GM12892 (cell line): Measurements from ENCODE around the gene FSCN2.

Experiments
- DNase-seq: peaks from one replicate; pipeline ENCODE4 v3.0.0; 2011; ENCODE audit not compliant: insufficient read length
- FAIRE-seq: peaks from 2 replicates; lab custom pipeline; 2011; peaks lifted over from hg19 to GRCh38; lab: Jason Lieb, UNC
- POLR2A ChIP-seq: IDR thresholded peaks from 2 replicates; pipeline ENCODE4 v1.6.1; 2011; ENCODE audit warnings: low read depth, low read length, control low read depth
- POLR2AphosphoS5 ChIP-seq: IDR thresholded peaks from 2 replicates; pipeline ENCODE4 v1.6.1; 2011; ENCODE audit warnings: low read depth, low read length, control low read depth
- TAF1 ChIP-seq: IDR thresholded peaks from 2 replicates; pipeline ENCODE4 v1.6.1; 2011; ENCODE audit warnings: low read depth, mild to moderate bottlenecking, control low read depth, low read length, borderline replicate concordance

FSCN2 gene

GRCh38 chr17:81550285-81550684 lies 22.1 kb downstream of the FSCN2 start:
- FAIRE-seq (no peak), DNase-seq (no peak)
- TF ChIP-seq POLR2AphosphoS5 (no peak), TAF1 (no peak), POLR2A (no peak)

GRCh38 chr17:81550830-81551457 lies 22.8 kb downstream of the FSCN2 start:
- no peak for DNase-seq
- FAIRE-seq: no peak
- TF ChIP-seq TAF1: no peak

- DNase-seq: no peak
These were observed 23.5 kb downstream of the FSCN2 start for GRCh38 chr17:81551458-81552243.

GRCh38 chr17:81552244-81553017 lies 24.3 kb downstream of the FSCN2 start, which contains the start of gene FAAP100:
TSS of gene FAAP100 (minus strand) at chr17:81552353. CDS start at chr17:81552330, 23 bp downstream.
- TF ChIP-seq POLR2AphosphoS5 (peak; percentile 74; the same call in 1 of the 2 replicates), TAF1 (peak; percentile 86), POLR2A (peak; percentile 89)
- FAIRE-seq (peak; percentile 90), DNase-seq (peak; percentile 97)

More at GRCh38 chr17:81551458-81552243, 23.5 kb downstream of the FSCN2 start:
- TF ChIP-seq POLR2A (no peak), POLR2AphosphoS5 (no peak), TAF1 (no peak)
- no peak for FAIRE-seq

- peak; percentile 69 for FAIRE-seq
These were observed 24.9 kb downstream of the FSCN2 start for GRCh38 chr17:81553018-81553615.

GRCh38 chr17:81553616-81554181 lies 25.5 kb downstream of the FSCN2 start:
- DNase-seq (no peak), FAIRE-seq (no peak)
- TF ChIP-seq POLR2AphosphoS5: no peak
- no peak for TF ChIP-seq TAF1
- no peak for TF ChIP-seq POLR2A

More at GRCh38 chr17:81553018-81553615, 24.9 kb downstream of the FSCN2 start:
- DNase-seq: peak; percentile 87
- TF ChIP-seq POLR2AphosphoS5 (peak; percentile 58; the same call in 1 of the 2 replicates), POLR2A (peak; percentile 75; the same call in 1 of the 2 replicates), TAF1 (no peak; the same call in 1 of the 2 replicates)

- no peak for TF ChIP-seq POLR2AphosphoS5
- no peak for TF ChIP-seq POLR2A
- TF ChIP-seq TAF1: no peak
- DNase-seq (no peak), FAIRE-seq (no peak)
These were observed 28.1 kb downstream of the FSCN2 start for GRCh38 chr17:81556175-81556691.

GRCh38 chr17:81556863-81557262 lies 28.7 kb downstream of the FSCN2 start:
- TF ChIP-seq POLR2A (no peak), POLR2AphosphoS5 (no peak), TAF1 (no peak)

GRCh38 chr17:81557276-81558114 lies 29.3 kb downstream of the FSCN2 start:
- DNase-seq (no peak), FAIRE-seq (no peak)
- no peak for TF ChIP-seq POLR2AphosphoS5
- no peak for TF ChIP-seq POLR2A

More at GRCh38 chr17:81556863-81557262, 28.7 kb downstream of the FSCN2 start:
- DNase-seq (no peak), FAIRE-seq (no peak)

- TF ChIP-seq POLR2AphosphoS5: no peak
- no peak for TF ChIP-seq TAF1
- TF ChIP-seq POLR2A: no peak
- no peak for DNase-seq
- no peak for FAIRE-seq
These were observed 29.9 kb downstream of the FSCN2 start for GRCh38 chr17:81558115-81558468.
